ENCODE data around the gene DIS3L2. TPM values are rescaled to one million over a fixed set of nuclear protein-coding genes. Genes with fewer than 3 reads are reported as not detected.

Gene DIS3L2
- total and polyA plus RNA-seq, 2 of the 4 experiments (the other 2 are of a cell fraction), result 14.7 to 19.2 TPM

- CTCF ChIA-PET, result interaction anchor here (0.7 to 0.8 kb wide), 2 partner anchors 403 to 419 kb away, joined by 3 read pairs; no protein-coding TSS in a partner anchor
- no peak overlapping the region for H3K18ac ChIP-seq (ENCODE audit: low read depth, low read length)
- H4K8ac ChIP-seq (ENCODE audit: low read depth in 2 of 2, low read length in 2 of 2), result no peak overlapping the region
- no peak overlapping the region for H2AFZ ChIP-seq (replicated peaks; ENCODE audit: low read length, poor library complexity)
- H4K5ac ChIP-seq (ENCODE audit: low read depth, low read length), result no peak overlapping the region
- H3K27me3 ChIP-seq (ENCODE audit: control insufficient read depth, insufficient read depth, low read length), result no peaks in the 10 kb centered on the region
- H2AK5ac ChIP-seq (ENCODE audit: low read depth, low read length), result no peak overlapping the region
- DNase-seq (no peak), ATAC-seq (ENCODE audit: low read depth) (no peak)
- no peak overlapping the region for H3K56ac ChIP-seq (ENCODE audit: extremely low read depth, insufficient read depth, low read length)
- no peak overlapping the region for H2BK5ac ChIP-seq (ENCODE audit: low read depth, low read length, poor library complexity, severe bottlenecking)
- dilution Hi-C loops (cut with HindIII; ENCODE audit: low sequenced_read_pairs, unreplicated experiment), result no loop called here
- H3K4me1 ChIP-seq (ENCODE audit: control insufficient read depth, insufficient read depth, low read length), result no peaks in the 10 kb centered on the region
- no peak overlapping the region for H3K4ac ChIP-seq (ENCODE audit: low read depth, low read length)
- H2BK120ac ChIP-seq (ENCODE audit: low read depth, low read length), result no peak overlapping the region
- no peaks in the 10 kb centered on the region for H3K36me3 ChIP-seq (ENCODE audit: control insufficient read depth, insufficient read depth, low read length)
- no peak overlapping the region for H3K4me3 ChIP-seq (ENCODE audit: insufficient read depth, low read depth, low read length)
- peaks cover 12% of the 10 kb centered on the region for H4K20me1 ChIP-seq (ENCODE audit: insufficient read depth, low read length)
- H3K9ac ChIP-seq (ENCODE audit: low read depth, low read length), result no peak overlapping the region
- H2AK9ac ChIP-seq (replicated peaks; ENCODE audit: low read depth, low read length, poor library complexity), result no peak overlapping the region
- no peak overlapping the region for H3K23ac ChIP-seq (ENCODE audit: low read depth, low read length)
- WGBS, 2 experiments (ENCODE audit: extremely low coverage in 2 of 2, insufficient read length in 1 of 2), result no CpG with 5 or more reads among the region's 2 CpGs
- H2BK15ac ChIP-seq (ENCODE audit: low read depth, low read length), result no peak overlapping the region
- H2BK20ac ChIP-seq (ENCODE audit: low read depth, low read length), result no peak overlapping the region
- H3K14ac ChIP-seq (replicated peaks; ENCODE audit: low read depth, low read length), result no peak overlapping the region
- BruUV-seq (replicated peaks), result no TSS peak
- POLR2A ChIA-PET (ENCODE audit: unreplicated experiment), result interaction anchor here (0.6 kb wide), 1 partner anchor 256 kb away, joined by 4 read pairs; no protein-coding TSS in a partner anchor
- TF ChIP-seq NFE2L2 (IDR thresholded peaks at IDR 0.05; ENCODE audit: low read depth, low read length) (no peak), MAZ (IDR thresholded peaks at IDR 0.05; ENCODE audit: borderline replicate concordance, low read depth, low read length) (no peak), BHLHE40 (IDR thresholded peaks at IDR 0.05; ENCODE audit: low read depth, low read length) (no peak), FOS (IDR thresholded peaks at IDR 0.05; ENCODE audit: low read depth, low read length) (no peak), CEBPB (IDR thresholded peaks at IDR 0.05; ENCODE audit: low read depth, low read length) (no peak), POLR2A (IDR thresholded peaks at IDR 0.05; ENCODE audit: low read depth, low read length) (no peak), RAD21 (IDR thresholded peaks at IDR 0.05; ENCODE audit: low read length) (no peak)
- no peaks in the 10 kb centered on the region for H3K9me1 ChIP-seq (ENCODE audit: insufficient read depth, low read length)
- H3K79me1 ChIP-seq (ENCODE audit: low read depth in 1 of 2, low read length in 2 of 2), result no peaks in the 10 kb centered on the region
- no peaks in the 10 kb centered on the region for H3K9me3 ChIP-seq (ENCODE audit: control insufficient read depth, insufficient read depth, low read length)
- no peak overlapping the region for H3K27ac ChIP-seq (ENCODE audit: insufficient read depth, low read length)
- in situ Hi-C loops (cut with MboI; ENCODE audit: low sequenced_read_pairs), result no loop called here
- intact Hi-C loops (cut with micrococcal nuclease), result loop anchor here (5.0 kb wide), 2 partner anchors 114 to 186 kb away; no protein-coding TSS in a partner anchor
- H3K4me2 ChIP-seq (ENCODE audit: low read depth, low read length), result no peak overlapping the region
- no peak overlapping the region for H4K91ac ChIP-seq (ENCODE audit: insufficient read depth, low read depth, low read length)
Measured at GRCh38 chr2:232328032-232328422, 366.5 kb downstream of the DIS3L2 start.
